HepG2 (cell line): ENCODE results near the gene BCKDHA. TPM values are rescaled to one million over a fixed set of nuclear protein-coding genes. Genes with fewer than 3 reads are reported as not detected.

ENCODE experiments used
- CEBPB ChIP-seq: IDR thresholded peaks from 2 replicates; pipeline ENCODE4 v1.6.1; 2011; ENCODE audit warnings: low read depth, low read length, improper control_type of control experiment, borderline replicate concordance
- DMAP1 ChIP-seq: IDR thresholded peaks from 2 replicates; pipeline ENCODE4 v1.6.1; 2016
- ESRRA ChIP-seq: sonication (generic); formaldehyde crosslinking; IDR thresholded peaks from 2 replicates; pipeline ENCODE4 v1.5.1; 2020; ENCODE audit warnings: mild to moderate bottlenecking, low read depth, missing genetic modification reagents
- FOXJ3 ChIP-seq: sonication (generic); formaldehyde crosslinking; IDR thresholded peaks from 2 replicates; pipeline ENCODE4 v1.4.0; 2020; ENCODE audit warnings: missing genetic modification reagents, mild to moderate bottlenecking, borderline replicate concordance
- JARID2 ChIP-seq: sonication (generic); formaldehyde crosslinking; IDR thresholded peaks from 2 replicates; pipeline ENCODE4 v1.8.1; 2023; ENCODE audit warnings: missing genetic modification reagents, inconsistent platforms; ENCODE audit not compliant: insufficient replicate concordance
- KDM5B ChIP-seq: sonication (generic); formaldehyde crosslinking; IDR thresholded peaks from 2 replicates; pipeline ENCODE4 v1.4.0; 2020; ENCODE audit warnings: missing genetic modification reagents, mild to moderate bottlenecking, borderline replicate concordance
- MYNN ChIP-seq: sonication (generic); formaldehyde crosslinking; IDR thresholded peaks from 2 replicates; pipeline ENCODE4 v1.4.0; 2020; ENCODE audit warnings: mild to moderate bottlenecking, low read depth, missing genetic modification reagents
- NFKB2 ChIP-seq: sonication (generic); formaldehyde crosslinking; IDR thresholded peaks from 2 replicates; pipeline ENCODE4 v1.4.0; 2020; ENCODE audit warnings: missing genetic modification reagents, borderline replicate concordance
- SIN3B ChIP-seq: fragments of 150-350 bp; IDR thresholded peaks from 2 replicates; pipeline ENCODE4 v1.6.1; 2014; ENCODE audit warnings: low read length
- SMAD9 ChIP-seq: sonication (generic); formaldehyde crosslinking; IDR thresholded peaks from 2 replicates; pipeline ENCODE4 v1.5.1; 2020; ENCODE audit warnings: mild to moderate bottlenecking, missing genetic modification reagents
- TBX2 ChIP-seq: sonication (generic); formaldehyde crosslinking; IDR thresholded peaks from 2 replicates; pipeline ENCODE4 v1.5.0; 2020; ENCODE audit warnings: missing genetic modification reagents, mild to moderate bottlenecking, borderline replicate concordance
- ZBTB7A ChIP-seq: sonication (generic); formaldehyde crosslinking; IDR thresholded peaks from 2 replicates; pipeline ENCODE4 v1.8.0; 2022; ENCODE audit warnings: mild to moderate bottlenecking, missing genetic modification reagents
- ZFYVE20 ChIP-seq: sonication (generic); formaldehyde crosslinking; IDR thresholded peaks from 2 replicates; pipeline ENCODE4 v1.8.0; 2023; ENCODE audit warnings: low read depth, mild to moderate bottlenecking, moderate library complexity, missing genetic modification reagents, borderline replicate concordance
- ZNF124 ChIP-seq: sonication (generic); formaldehyde crosslinking; IDR thresholded peaks from 2 replicates; pipeline ENCODE4 v1.4.0; 2020; ENCODE audit warnings: missing genetic modification reagents
- ZNF230 ChIP-seq: sonication (generic); formaldehyde crosslinking; IDR thresholded peaks from 2 replicates; pipeline ENCODE4 v1.4.0; 2020; ENCODE audit warnings: mild to moderate bottlenecking, missing genetic modification reagents
- ZNF331 ChIP-seq: sonication (generic); formaldehyde crosslinking; IDR thresholded peaks from 2 replicates; pipeline ENCODE4 v1.4.0; 2020; ENCODE audit warnings: missing genetic modification reagents
- ZNF614 ChIP-seq: IDR thresholded peaks from 2 replicates; pipeline ENCODE4 v1.6.1; 2018; ENCODE audit warnings: missing biosample characterization, missing genetic modification reagents, inconsistent platforms, borderline replicate concordance
- polyA plus RNA-seq, 8 experiments: library from polyadenylated mRNA; depleted of rRNA in 3 of 8; stranded (reverse) in 7 of 8; unstranded in 1 of 8; fragments of >200 nt; fragmentation: Illumina TruSeq in 4 of 8; extraction: Trizol in 4 of 8; gene quantifications; 2 replicates each; pipeline versions ENCODE4 v1.2.1 to v1.2.3, GENCODE V29; 2011 to 2016; ENCODE audit warnings: low read depth in 4 of 8, missing spikeins in 1 of 8, mixed read lengths in 1 of 8; ENCODE audit not compliant: insufficient read depth in 1 of 8
- total RNA-seq, 5 experiments: library from RNA; depleted of rRNA; stranded (reverse); fragments of >200 nt; fragmentation: Illumina TruSeq; extraction: Trizol; gene quantifications; 2 replicates each; pipeline ENCODE4 v1.2.3, GENCODE V29; 2016; ENCODE audit warnings: low read depth in 1 of 5
- TF ChIP-seq, protein P1 (sequence below): sonication (generic); formaldehyde crosslinking; IDR thresholded peaks from 2 replicates; pipeline ENCODE4 v1.4.0; 2020; ENCODE audit warnings: missing genetic modification reagents, low read depth, mild to moderate bottlenecking, borderline replicate concordance
- TF ChIP-seq, protein P2 (sequence below), 2 experiments: sonication (generic) in 1 of 2; formaldehyde crosslinking in 1 of 2; IDR thresholded peaks; 2 replicates each; pipeline versions ENCODE4 v1.4.0 to v1.6.1; 2016 to 2020; ENCODE audit warnings: borderline replicate concordance in 1 of 2, low read depth in 1 of 2, mild to moderate bottlenecking in 1 of 2, missing genetic modification reagents in 1 of 2
- TF ChIP-seq, protein P3 (sequence below): sonication (generic); formaldehyde crosslinking; IDR thresholded peaks from 2 replicates; pipeline ENCODE4 v1.5.0; 2020; ENCODE audit warnings: mild to moderate bottlenecking, missing genetic modification reagents, moderate library complexity

The BCKDHA gene
- total and polyA plus RNA-seq, 2 of the 13 experiments (the other 11 are each of a cell fraction or from before 2014, with no cell fraction given): 11.8 to 31.5 TPM

DNA sequence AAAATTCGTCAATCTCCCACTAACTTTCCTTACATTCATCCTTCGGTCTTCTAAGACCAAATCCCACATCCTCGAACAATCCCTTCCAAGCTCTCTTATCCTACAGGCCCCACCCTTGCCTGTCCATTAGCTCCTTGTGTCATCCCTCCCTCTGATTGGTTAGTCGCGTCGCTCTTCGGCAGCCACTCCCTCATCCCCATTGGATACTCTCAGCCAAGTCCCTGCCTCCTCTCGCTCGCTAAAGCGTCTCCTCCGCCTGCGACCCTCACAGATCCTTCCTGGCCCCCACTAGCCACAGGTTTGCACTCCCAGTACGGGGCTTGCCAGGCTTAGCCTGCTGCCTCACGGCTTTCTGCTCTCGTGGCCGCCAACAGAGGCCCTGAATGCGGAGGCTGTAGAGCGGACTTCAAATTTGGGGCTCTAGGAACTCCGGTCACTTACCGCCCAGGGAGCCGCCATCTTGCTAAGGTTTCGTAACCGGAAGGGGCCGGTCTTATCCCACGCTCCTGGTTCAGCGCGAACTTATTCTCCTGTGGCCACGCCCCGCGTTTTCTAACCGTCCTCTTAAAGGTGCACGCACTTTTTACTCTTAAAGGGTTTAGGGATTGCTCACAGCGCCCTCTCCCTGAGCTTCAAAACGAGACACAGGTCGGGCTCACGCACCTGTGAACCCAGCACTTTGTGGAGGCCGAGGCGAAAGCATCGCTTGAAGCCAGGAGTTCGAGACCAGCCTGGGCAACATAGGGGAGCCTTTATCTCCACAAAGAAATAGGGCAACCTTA, 42.0 kb downstream of the BCKDHA start, which contains the start of gene DMAC2 (continued):
- TF ChIP-seq JARID2: no peak
- peak; percentile 32; the same call in 1 of the 2 replicates for TF ChIP-seq KDM5B (CRISPR knock-in tag)
- 0 out of 2 replicates have a peak, but pooled peaks have one; percentile 65 for TF ChIP-seq ZNF230
- no peak for TF ChIP-seq SMAD9
- 0 out of 2 replicates have a peak, but pooled peaks have one; percentile 43 for TF ChIP-seq MYNN (CRISPR knock-in tag)
- peak; percentile 77; the same call in 1 of the 2 replicates for TF ChIP-seq DMAP1
- TF ChIP-seq ZNF124 (CRISPR knock-in tag): 0 out of 2 replicates have a peak, but pooled peaks have one; percentile 25
- TF ChIP-seq, protein P1, sequence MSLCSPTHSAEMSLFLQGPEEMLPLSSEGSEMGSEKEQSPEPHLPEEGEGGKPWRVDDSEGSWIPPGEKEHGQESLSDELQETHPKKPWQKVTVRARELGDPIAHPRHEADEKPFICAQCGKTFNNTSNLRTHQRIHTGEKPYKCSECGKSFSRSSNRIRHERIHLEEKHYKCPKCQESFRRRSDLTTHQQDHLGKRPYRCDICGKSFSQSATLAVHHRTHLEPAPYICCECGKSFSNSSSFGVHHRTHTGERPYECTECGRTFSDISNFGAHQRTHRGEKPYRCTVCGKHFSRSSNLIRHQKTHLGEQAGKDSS (CRISPR knock-in tag): no peak
- TF ChIP-seq FOXJ3 (CRISPR knock-in tag): peak; percentile 38; the same call in 1 of the 2 replicates
- TF ChIP-seq, protein P2, sequence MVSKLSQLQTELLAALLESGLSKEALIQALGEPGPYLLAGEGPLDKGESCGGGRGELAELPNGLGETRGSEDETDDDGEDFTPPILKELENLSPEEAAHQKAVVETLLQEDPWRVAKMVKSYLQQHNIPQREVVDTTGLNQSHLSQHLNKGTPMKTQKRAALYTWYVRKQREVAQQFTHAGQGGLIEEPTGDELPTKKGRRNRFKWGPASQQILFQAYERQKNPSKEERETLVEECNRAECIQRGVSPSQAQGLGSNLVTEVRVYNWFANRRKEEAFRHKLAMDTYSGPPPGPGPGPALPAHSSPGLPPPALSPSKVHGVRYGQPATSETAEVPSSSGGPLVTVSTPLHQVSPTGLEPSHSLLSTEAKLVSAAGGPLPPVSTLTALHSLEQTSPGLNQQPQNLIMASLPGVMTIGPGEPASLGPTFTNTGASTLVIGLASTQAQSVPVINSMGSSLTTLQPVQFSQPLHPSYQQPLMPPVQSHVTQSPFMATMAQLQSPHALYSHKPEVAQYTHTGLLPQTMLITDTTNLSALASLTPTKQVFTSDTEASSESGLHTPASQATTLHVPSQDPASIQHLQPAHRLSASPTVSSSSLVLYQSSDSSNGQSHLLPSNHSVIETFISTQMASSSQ (IDR thresholded peaks at IDR 0.05; ENCODE audit: low read depth): no peak
- TF ChIP-seq, protein P2 (CRISPR knock-in tag; IDR thresholded peaks at IDR 0.05; ENCODE audit: borderline replicate concordance): peak; percentile 63; the same call in 1 of the 2 replicates
- TF ChIP-seq ZBTB7A (CRISPR knock-in tag): peak; percentile 90
- peak; percentile 89 for TF ChIP-seq SIN3B
- TF ChIP-seq CEBPB: peak; percentile 87
- TF ChIP-seq NFKB2 (CRISPR knock-in tag): peak; percentile 19; the same call in 1 of the 2 replicates
- peak; percentile 91 for TF ChIP-seq ZNF614 (CRISPR knock-in tag)
- no peak for TF ChIP-seq ZFYVE20
- peak; percentile 66 for TF ChIP-seq TBX2 (CRISPR knock-in tag)
- TF ChIP-seq, protein P3, sequence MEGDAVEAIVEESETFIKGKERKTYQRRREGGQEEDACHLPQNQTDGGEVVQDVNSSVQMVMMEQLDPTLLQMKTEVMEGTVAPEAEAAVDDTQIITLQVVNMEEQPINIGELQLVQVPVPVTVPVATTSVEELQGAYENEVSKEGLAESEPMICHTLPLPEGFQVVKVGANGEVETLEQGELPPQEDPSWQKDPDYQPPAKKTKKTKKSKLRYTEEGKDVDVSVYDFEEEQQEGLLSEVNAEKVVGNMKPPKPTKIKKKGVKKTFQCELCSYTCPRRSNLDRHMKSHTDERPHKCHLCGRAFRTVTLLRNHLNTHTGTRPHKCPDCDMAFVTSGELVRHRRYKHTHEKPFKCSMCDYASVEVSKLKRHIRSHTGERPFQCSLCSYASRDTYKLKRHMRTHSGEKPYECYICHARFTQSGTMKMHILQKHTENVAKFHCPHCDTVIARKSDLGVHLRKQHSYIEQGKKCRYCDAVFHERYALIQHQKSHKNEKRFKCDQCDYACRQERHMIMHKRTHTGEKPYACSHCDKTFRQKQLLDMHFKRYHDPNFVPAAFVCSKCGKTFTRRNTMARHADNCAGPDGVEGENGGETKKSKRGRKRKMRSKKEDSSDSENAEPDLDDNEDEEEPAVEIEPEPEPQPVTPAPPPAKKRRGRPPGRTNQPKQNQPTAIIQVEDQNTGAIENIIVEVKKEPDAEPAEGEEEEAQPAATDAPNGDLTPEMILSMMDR: peak; percentile 83
- peak; percentile 14; the same call in 1 of the 2 replicates for TF ChIP-seq ZNF331
- no peak for TF ChIP-seq ESRRA (CRISPR knock-in tag)
